ENCODE data around the gene ENTHD1. TPM values are rescaled to one million over a fixed set of nuclear protein-coding genes. Genes with fewer than 3 reads are reported as not detected.

Gene ENTHD1
- total RNA-seq, 4 donors from 2014 or later = not detected

DNA sequence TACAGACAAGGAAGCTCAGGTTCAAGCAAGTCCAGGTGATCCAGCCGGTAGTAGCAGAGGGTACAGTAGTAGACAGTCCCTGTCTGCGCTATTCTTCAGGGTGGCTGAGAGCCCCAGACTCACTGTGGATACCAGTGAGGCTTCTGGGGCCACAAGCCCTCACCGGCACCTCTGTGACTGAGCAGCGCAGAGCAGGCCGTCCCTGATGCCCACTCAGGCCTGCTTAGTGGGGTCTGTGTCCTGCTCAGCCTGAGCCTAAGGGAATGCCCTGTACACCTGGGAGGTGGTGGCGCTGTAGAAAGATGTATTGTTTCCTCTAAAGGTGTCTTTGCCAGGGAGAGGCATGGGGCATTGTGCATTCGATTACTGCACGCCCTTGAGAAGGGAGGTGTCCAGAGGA, 179.2 kb downstream of the ENTHD1 start:
- H3K9me3 ChIP-seq = no peaks in the 10 kb centered on the region
- peaks cover 0 to 18% (median 0%) of the 10 kb centered on the region in 4 donors for H3K4me1 ChIP-seq
- DNase-seq = no peak
- no peak for TF ChIP-seq POLR2A (IDR thresholded peaks at IDR 0.05)
- TF ChIP-seq, protein P1, sequence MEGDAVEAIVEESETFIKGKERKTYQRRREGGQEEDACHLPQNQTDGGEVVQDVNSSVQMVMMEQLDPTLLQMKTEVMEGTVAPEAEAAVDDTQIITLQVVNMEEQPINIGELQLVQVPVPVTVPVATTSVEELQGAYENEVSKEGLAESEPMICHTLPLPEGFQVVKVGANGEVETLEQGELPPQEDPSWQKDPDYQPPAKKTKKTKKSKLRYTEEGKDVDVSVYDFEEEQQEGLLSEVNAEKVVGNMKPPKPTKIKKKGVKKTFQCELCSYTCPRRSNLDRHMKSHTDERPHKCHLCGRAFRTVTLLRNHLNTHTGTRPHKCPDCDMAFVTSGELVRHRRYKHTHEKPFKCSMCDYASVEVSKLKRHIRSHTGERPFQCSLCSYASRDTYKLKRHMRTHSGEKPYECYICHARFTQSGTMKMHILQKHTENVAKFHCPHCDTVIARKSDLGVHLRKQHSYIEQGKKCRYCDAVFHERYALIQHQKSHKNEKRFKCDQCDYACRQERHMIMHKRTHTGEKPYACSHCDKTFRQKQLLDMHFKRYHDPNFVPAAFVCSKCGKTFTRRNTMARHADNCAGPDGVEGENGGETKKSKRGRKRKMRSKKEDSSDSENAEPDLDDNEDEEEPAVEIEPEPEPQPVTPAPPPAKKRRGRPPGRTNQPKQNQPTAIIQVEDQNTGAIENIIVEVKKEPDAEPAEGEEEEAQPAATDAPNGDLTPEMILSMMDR (IDR thresholded peaks at IDR 0.05) = no peak
- no peak overlapping the region for H3K27ac ChIP-seq
- no peaks in the 10 kb centered on the region for H3K36me3 ChIP-seq
- H3K27me3 ChIP-seq = no peaks in the 10 kb centered on the region
- H3K4me3 ChIP-seq = no peak overlapping the region

DNA sequence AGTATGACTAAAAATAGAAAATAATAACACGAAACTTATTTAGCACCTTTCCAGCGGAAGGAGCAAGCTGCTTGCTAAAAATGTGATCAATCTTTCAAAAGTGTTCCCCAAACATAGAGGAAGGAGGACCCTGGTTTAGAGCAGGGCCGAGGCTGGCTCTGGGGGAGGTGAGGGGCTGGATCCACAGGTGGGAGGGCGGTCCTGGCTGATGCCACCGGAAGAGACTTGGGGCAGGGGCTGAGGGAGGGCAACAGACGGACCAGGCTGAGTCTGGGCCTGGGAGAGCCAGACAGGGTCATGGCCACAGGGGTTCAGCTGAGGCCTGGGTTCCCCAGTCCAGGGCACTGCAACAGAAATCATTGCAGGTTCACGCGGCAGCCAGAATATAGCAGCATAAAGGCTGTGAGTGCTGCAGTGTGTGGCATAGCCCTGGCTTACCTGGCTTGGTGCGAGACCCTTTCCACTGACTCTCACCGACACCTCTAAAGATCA, 179.7 kb downstream of the ENTHD1 start:
- Histone ChIP-seq H3K27me3 (no peaks in the 10 kb centered on the region), H3K9me3 (no peaks in the 10 kb centered on the region), H3K27ac (no peak overlapping the region), H3K4me1 (peaks cover 0 to 15% (median 0%) of the 10 kb centered on the region in 4 donors), H3K4me3 (no peak overlapping the region), H3K36me3 (no peaks in the 10 kb centered on the region)
- peak in 1 of 3 donors; percentile 27 for DNase-seq
- no peak for TF ChIP-seq POLR2A (IDR thresholded peaks at IDR 0.05)
- TF ChIP-seq, protein P1 (IDR thresholded peaks at IDR 0.05) = no peak

DNA sequence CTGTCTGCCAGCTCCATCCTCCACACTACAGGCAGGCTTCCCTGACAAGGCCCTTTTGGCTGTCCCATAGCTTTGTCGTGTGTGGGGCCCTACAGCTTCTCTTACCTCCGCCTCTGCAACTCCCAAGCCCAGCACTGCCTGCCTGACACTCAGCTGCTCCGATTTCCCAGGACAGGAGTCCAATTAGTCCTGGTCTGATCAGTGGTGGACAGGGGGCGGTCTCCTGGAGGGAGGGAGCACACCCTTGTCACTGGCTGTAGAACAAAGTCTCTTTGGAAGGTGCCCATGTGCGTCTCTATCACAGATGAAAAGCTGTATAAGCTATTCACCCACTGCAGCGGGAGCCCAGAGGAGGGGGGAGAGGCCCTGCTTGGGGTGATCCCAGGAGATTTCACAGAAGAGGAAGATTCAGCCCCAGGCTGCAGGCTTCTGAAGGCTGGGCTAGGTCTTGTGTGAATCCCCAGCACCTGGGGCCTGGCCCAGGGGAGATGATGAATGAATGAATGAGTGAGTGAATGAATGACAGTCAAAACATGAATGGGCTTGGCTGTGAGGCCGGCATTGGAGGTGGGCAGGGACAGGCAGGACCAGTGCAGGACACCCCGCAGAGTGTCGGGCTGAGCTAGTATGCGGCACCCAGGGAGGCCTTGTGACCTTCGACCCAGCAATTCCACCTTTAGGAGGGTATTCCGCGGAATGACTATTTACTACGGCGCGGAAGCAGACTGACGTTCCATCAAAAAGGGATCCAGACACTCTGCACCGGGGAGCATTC, 180.6 kb downstream of the ENTHD1 start:
- H3K36me3 ChIP-seq = no peaks in the 10 kb centered on the region
- H3K4me1 ChIP-seq = peaks cover 0 to 9% (median 0%) of the 10 kb centered on the region in 4 donors
- H3K27ac ChIP-seq = no peak overlapping the region
- no peaks in the 10 kb centered on the region for H3K27me3 ChIP-seq
- no peak for TF ChIP-seq POLR2A (IDR thresholded peaks at IDR 0.05)
- TF ChIP-seq, protein P1 (IDR thresholded peaks at IDR 0.05) = no peak
- peak in 1 of 3 donors; percentile 56 for DNase-seq
- H3K9me3 ChIP-seq = no peaks in the 10 kb centered on the region
- H3K4me3 ChIP-seq = no peak overlapping the region

DNA sequence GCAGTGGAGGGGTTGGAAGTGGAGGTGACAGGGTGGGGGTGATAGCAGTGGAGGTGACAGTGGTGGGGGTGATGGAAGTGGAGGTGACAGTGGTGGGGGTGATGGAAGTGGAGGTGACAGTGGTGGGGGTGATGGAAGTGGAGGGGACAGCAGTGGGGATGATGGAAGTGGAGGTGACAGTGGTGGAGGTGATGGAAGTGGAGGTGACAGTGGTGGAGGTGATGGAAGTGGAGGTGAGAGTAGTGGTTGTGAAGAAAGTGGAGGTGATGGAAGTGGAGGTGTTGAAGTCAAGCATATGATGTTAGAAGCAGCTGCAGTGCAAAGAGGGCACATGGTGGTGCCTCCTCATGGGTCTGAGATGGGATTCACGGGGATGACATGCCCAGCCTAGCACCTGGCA, 181.5 kb downstream of the ENTHD1 start:
- Histone ChIP-seq H3K9me3 (no peaks in the 10 kb centered on the region), H3K27ac (no peak overlapping the region), H3K27me3 (no peaks in the 10 kb centered on the region), H3K36me3 (no peaks in the 10 kb centered on the region), H3K4me3 (no peak overlapping the region), H3K4me1 (peaks cover 0 to 9% (median 0%) of the 10 kb centered on the region in 4 donors)
- no peak for TF ChIP-seq POLR2A (IDR thresholded peaks at IDR 0.05)
- TF ChIP-seq, protein P1 (IDR thresholded peaks at IDR 0.05) = no peak
- DNase-seq = no peak

DNA sequence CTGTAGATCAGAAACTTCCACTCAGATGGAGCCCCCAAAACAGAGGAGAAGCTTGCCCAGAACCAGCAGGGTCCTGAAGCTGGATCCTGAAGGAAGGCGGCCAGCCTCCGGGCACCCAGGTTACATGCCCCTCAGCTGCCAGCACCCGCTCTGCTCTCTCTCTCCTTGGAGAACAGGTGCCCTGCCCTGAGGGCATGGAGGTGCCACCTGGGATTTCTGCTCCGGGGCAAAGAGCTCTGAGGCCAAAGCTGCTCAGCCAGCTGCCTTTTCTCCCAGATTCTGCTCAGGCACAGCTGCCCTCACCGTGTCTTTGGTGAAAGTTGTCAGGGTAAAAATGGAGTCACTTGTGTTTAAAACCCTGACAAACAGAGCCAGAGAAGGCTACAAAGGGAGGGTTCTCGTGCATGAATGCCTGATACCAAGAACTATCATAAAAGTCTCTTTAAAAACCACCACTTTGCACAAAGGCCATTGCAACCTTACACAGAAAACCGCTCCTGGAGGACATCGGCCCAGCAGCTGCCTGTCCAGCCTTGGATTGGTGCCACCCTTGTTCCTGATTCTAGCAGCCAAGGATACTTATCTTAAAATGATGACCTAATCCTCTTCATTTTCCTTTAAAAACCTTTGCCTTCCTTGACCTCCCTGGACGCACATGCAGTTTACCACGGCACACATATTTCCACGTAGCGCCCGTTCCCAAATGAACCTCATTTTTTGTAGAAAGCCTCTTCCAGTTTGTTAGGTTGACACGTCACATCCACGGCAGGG, 183.0 kb downstream of the ENTHD1 start:
- Histone ChIP-seq H3K27me3 (no peaks in the 10 kb centered on the region), H3K9me3 (no peaks in the 10 kb centered on the region), H3K4me3 (no peak overlapping the region), H3K4me1 (peaks cover 0 to 9% (median 0%) of the 10 kb centered on the region in 4 donors), H3K27ac (no peak overlapping the region), H3K36me3 (no peaks in the 10 kb centered on the region)
- TF ChIP-seq, protein P1 (IDR thresholded peaks at IDR 0.05) = no peak
- no peak for TF ChIP-seq POLR2A (IDR thresholded peaks at IDR 0.05)
- no peak for DNase-seq

Data from Peyer's patch (tissue), 4 donors.